GM19468 (cell line): Measurements from ENCODE around the gene FUT8.
"Not testable (repeated sequence)": the region's sequence is repeated elsewhere in the genome, so short reads cannot be mapped to it uniquely, and the experiment has no call there.

Experiments
- ATAC-seq: cut with Tn5 transposase; IDR thresholded peaks from one replicate; pipeline ENCODE4 v1.9.1; 2021; ENCODE audit warnings: mild to moderate bottlenecking, moderate library complexity, moderate number of reproducible peaks; ENCODE audit not compliant: unreplicated experiment; ENCODE audit errors: extremely low read depth

The FUT8 gene

DNA sequence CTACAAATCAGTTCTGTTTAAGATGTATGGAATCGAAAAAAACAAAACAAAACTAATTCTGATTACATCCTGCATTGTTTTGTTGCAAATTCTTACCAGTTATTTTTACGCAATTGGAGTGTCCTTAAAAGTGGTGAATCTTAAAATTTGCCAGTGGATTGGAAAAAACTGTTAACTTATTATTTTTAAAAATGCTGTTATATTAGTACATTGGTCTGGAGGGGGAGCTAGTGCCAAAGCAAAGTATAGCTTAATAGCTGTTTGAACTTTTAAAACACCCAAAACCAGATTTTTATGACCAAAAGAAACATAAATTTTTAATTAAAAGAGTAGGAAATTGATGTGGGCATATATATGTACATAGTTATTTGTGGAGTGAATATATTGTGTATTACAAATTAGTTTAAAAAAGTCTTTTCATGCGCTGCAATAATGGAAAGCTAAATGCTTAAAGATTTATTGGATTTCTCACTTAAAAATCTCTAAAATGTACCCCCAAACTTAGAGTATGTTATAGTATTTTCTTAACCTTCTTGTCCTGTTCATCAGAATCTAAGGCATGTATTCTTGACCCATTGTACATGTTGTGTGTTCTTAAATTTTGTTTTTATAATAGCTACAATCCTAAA is 2.5 kb downstream of the FUT8 start:
- ATAC-seq, result no peak

DNA sequence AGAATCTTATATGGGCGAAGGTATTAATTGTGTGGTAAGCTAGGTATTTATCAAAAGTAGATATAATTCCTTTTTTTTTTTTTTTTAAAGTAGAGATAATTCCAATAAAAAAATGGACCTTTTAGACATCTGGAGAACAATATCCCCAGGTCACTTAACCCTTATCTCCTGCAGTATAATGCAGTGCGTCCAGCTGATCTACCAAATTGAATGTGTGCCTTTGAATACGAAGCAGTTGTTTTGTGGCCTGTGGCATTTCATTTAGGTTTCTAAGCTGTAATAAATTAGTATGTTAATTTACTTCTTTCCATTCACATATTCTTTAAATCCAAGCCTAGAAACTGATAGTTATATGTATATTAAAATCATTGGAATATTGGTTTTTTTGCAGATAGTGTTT is 3.1 kb downstream of the FUT8 start:
- ATAC-seq, result no peak

DNA sequence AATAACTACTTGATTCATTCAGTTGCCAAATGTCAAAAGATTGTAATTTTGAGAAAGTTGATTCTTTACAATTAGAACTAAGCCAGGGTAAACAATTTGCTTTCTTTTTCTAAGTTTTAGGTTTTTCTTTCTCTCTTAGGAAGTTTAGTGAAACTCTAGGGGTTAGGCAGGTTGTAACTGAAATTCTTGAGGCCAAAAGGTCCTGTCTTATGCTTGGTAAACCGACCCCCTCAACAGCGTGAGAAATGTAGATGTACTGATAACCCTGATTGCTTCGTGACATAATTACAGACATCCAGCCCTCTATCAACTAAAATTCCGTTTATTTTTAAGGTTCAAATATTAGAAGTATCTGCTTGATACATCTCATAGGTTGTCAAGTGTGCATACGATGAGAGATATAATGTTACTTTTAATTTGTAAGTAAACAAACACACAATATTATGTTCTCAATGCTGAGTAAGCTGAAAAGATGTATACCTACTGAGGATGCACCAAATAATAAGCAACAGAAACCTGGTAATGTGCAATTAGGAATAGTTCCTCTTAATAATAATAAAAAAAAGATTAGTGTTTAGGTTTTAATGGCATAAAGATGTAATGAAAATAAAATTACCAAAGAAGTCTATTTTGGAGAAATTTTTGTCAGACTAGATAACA is 7.2 kb downstream of the FUT8 start:
- ATAC-seq, result no peak

DNA sequence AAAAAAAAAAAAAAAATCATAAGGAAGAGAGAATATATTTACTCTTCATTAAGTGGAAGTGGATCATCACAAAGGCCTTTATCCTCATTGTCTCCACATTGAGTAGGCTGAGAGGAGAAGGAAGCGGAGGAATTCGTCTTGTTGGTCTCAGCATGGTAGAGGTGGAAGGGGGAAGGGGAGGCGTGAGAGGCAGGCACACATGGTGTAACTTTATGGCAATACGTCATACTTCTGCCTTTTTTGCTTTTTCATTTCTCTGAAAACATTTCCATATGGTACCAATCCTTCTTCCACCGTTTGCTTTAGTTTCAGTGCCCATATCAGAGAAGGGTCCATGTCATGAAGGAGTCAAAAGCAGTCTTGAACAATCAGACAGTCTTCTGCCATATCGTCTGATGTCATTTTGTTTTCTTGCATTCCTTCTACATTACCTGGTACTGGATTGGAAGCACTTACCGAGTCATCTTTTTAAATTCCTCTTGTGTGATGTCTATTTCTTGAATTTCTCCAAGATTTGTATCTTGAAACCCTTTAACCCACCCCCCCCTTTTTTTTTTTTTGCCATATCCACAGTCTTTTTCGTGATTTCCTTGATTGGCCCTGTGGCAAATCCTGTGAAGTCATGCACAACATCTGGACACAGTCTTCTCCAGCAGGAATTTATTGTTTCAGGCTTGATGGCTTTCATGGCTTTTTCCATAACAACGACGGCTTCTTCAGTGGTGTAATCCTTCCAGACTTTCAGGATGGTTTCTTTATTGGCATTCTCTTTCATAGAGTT is 8.9 kb downstream of the FUT8 start:
- ATAC-seq, result no peak

DNA sequence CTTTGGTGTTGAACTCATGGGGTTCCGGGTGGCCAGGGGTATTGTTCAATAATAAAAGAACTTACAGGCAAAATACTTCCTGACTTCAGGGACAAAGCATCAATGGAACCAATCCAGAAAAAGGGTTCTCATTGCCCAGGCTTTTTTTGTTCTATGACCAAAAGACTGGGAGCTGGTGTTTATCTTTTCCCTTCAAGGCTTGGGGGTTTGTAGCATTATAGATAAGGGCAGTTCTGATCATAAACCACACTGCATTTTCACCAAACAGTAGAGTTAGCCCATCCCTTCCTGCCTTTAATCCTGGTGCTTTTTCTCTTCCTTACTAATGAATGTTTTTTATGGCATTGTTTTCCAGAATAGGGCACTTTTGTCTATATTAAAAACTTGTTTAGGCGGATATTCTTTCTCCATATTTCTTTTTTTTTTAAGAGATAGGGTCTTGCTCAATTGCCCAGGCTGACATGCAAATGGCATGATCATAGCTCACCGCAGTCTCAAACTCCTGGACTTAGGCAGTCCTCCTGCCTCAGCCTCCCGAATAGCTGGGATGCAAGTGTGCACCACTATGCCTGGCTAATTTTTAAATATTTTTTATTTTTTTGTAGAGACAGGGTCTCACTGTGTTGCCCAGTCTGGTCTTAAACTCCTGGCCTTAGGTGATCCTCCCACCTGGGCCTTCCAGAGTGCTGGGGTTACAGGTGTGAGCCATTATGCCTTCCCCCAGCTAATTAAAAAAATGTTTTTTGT is 9.7 kb downstream of the FUT8 start:
- no peak for ATAC-seq

DNA sequence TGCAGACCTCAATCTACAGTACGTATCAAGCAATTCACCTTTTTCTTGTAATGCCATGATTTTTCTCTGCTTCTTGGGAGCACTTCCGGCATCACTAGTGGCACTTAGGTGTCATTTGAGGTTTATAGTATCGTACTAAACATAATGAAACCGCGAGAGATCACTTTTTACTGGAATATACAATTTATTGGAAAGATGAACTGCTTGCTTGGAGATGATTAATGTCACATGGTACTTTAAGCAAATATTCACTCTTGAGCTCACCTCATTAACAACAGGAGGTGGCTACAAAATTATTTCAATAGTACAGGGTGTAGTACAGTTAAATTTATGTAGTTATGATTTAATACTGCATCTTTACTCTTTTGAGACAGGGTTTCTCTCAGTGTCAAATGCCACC is 11.5 kb downstream of the FUT8 start:
- ATAC-seq, result no peak

DNA sequence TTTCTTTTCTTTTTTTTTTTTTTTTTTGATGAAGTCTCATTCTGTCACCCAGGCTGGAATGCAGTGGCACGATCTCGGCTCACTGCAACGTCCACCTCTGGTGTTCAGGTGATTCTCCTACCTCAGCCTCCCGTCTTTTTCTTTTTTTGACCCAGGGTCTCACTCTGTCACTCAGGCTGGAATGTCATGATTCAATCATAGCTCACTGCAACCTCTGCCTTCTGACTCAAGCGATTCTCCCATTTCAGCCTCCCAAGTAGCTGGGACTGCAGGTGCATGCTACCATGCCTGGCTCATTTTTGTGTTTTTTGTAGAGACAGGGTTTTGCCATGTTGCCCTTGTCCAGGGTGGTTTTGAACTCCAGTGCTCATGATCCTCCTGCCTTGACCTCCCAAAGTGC is 12.0 kb downstream of the FUT8 start:
- no peak for ATAC-seq

DNA sequence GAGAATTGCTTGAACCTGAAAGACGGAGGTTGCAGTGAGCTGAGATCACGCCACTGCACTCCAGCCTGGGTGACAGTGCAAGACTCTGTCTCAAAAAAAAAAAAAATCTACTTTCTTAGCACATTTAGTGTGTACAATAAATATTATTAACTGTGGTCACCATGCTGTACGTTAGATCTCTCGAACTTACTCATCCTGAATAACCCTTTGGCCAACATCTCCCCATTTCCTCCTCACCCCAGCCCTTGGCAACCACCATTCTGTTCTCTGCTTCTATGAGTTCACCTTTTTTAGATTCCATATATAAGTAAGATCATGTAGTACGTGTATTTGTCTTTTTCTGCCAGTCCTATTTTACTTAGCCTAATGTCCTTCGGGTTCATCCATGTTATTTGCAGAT is 13.4 kb downstream of the FUT8 start:
- no peak for ATAC-seq

DNA sequence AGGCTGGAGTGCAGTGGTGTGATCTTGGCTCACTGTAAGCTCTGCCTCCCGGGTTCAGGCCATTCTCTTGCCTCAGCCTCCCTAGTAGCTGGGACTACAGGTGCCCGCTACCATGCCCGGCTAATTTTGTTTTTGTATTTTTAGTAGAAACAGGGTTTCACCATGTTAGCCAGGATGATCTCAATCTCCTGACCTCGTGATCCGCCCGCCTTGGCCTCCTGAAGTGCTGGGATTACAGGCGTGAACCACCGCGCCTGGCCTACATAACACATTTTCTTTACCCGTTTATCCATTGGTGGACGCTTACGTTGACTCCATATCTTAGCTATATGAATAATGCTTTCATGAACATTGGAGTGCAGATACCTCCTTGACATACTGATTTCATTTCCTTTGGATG is 14.4 kb downstream of the FUT8 start:
- ATAC-seq, result not testable (repeated sequence)

DNA sequence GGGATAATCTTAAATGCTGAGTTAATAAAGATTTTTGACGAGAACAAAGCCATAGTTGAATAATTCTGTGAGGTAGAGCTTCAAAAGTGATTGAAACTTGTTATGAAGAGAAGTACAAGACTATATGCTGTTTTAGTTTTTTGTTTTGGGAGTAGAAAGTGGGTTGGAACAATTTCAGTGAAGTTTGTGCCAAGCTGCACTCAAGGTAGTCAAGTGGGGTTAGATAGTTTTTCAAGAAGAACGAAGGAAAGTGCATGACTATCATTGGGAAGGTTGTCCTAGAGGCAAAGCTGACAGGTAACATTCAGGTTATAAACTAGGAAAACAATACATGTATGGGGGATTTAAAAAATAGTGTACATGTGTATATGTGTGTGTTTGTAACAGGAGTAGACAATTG is 16.2 kb downstream of the FUT8 start:
- no peak for ATAC-seq

DNA sequence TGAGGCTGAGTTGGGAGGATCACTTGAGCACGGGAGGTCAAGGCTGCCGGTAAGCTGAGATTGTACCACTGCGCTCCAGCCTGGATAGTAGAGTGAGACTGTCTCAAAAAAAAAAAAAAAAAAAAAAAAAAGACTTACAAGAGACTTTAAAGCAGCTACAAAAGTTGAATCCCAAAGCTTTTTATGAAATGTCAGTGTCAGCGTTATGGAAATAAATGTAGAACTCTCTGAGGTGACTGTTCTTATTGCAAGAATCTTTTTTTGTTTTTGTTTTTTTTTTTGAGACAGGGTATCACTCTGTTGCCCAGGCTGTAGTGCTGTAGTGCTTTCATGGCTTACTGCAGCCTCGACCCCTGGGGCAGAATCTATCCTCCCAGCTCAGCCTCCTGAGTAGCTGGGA is 17.2 kb downstream of the FUT8 start:
- no peak for ATAC-seq

DNA sequence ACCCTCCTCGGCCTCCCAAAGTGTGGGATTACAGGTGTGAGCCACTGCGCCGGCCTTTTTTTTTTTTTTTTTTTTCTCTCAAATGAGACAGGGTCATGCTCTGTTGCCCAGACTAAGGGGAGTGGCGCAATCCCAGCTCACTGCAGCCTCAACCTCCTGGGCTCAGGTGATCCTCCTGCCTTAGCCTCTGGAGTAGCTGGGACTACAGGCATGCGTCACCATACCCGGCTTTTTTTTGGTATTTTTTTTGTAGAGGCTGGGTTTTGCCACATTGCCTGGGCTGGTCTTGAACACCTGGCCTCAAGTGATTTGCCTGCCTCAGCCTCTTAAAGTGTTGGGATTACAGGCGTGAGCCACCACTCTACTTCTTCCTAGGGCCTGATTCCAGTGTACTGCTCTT is 18.7 kb downstream of the FUT8 start:
- ATAC-seq, result no peak

DNA sequence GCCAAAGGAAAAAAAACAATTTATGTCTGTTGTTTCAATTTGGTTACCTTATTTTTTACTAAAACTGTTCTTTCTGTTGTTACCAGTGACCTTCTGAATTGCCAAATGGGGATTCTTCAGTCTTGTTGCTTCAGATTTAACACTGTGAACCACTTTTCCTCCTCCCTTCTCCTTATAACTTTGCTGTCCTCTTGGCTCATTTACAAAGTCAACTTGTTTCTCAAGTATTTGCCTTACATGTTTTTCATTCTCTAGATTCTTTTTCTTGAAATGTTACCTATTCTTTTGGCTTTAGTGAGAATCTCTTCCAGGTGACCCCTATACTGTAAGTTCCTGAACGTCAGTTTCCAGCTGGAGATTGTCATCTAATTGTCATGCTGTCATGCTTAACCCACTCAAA is 19.4 kb downstream of the FUT8 start:
- no peak for ATAC-seq

DNA sequence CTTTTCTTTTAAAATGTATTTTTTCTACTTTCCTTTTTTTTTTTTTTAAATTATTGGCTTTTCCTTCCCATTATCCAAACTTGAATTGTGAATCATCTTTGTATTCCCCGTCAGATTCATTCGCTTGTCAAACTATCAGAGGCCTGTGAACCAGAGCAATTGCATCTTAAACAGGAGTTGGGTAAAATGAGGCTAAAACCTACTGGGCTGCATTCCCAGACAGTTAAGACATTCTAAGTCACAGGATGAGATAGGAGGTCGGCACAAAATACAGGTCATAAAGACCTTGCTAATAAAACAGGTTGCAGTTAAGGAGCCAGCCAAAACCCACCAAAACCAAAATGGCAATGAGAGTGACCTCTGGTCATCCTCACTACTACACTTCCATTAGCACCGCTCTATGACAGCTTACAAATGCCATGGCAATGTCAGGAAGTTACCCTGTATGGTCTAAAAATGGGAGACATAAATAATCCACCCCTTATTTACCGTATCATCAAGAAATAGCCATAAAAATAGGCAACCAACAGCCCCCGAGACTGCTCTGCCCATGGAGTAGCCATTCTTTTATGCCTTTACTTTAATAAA is 19.9 kb downstream of the FUT8 start:
- no peak for ATAC-seq

DNA sequence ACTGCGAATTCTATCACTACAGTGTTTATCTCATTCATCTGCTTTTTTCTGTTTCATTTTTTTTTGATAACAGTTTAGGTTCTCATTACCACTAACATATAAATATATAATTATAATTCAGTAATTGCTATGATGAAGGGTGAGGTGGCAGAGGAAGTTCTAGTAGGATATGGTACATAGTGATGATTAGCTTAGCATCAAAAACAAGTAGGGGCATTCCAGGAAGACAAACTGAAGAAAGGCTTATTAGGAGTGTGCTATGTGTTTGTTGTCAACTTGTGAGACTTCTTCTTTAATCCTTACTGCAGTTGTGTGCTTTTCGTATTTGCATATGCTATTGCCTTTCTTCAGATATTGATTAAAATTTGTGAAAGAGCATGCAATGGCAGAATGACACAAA is 20.6 kb downstream of the FUT8 start:
- ATAC-seq, result no peak

DNA sequence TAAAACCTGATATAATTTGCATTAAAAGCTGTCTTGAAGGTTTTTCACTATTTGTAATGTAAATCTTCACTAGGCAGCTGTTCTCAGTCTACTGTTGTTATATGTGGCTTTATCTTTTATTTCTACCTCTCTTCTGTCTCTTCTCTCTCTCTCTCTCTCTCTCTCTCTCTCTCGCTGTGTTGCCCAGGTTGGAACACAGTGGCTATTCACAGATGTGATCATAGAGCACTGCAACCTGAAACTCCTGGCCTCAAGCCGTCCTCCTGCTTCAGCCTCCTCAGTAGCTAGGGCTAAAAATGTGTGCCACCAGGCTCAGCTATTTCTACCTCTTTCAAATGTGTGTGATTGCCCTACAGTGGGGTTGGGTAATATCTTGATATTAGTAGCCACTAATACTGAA is 21.1 kb downstream of the FUT8 start:
- no peak for ATAC-seq

DNA sequence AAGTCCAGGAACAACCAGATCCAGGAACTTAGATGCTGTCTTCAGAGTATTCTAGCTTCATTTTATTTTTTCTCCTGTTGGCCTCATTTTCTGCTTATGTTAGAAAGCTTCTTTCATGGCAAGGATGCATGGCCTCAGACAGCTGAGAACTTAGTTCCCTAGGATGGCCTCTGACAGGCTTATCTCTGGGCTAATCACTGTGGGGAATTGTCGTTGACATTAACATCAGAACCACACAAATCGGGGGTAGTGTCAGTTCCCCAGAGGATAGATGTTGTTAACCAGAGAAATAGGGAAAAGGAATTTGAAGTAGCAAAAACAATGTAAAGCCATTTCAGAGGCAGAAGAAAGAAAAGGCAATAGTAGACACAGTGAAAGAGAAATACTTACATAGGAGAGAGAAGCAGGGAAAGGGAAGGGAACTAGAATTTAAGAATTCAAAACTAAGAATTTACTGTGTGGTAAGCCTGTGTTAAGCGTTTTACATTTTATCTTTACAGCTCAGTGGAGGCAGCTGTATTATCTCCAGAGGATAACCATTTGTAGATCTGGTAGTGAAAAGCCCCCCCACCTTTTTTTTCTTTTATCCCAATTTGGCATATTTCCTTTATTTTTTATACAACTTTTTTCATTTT is 21.8 kb downstream of the FUT8 start:
- ATAC-seq, result no peak

DNA sequence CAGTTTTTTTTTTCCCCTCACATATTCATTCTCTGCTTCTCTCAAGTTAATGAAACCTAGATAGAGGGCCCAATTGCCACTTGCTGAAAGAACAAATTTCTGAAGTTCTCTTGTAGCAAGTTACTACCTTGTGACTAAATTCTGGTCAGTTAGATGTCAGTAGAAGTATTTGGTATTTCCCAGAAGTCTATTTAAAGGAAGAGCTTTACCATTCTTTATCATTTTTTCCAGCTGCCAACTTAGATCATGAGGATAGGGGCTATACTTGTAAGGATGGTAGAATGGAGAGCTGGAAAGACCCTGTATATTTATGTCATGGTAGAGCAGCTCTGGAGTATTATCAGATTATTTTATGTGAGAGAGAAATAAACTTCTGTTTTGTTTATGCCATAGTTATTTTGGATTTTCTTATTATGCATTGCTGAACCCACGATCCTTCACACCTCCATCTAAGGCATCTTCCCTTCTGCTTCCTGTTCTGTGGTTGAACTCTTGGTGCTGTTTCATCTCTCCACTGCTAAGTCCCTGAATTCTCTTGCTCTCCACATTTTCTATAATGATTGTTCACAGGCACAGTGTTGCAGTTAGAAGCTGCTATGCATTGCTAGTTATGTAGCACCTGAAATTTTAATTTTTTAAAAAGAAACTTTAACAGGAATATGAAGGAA is 25.9 kb downstream of the FUT8 start:
- ATAC-seq, result no peak

DNA sequence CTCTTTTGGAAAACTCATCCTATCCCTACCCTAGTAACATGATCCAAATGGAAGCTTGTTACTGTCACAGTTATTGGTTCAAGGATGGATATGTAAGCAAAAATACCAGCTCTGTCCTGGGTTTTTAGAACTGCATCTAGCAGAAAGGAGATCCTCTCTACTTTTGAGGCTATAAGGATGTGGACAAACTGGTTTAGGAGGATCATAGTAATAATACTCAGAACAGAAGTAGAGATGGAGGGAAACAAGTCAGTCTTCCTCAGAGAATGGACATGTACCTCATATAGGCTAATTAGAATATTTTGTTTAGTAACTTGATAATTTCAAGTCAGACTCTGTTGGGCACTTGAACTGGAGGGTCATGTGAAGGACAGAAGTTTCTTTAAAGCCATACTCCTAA is 26.6 kb downstream of the FUT8 start:
- no peak for ATAC-seq

DNA sequence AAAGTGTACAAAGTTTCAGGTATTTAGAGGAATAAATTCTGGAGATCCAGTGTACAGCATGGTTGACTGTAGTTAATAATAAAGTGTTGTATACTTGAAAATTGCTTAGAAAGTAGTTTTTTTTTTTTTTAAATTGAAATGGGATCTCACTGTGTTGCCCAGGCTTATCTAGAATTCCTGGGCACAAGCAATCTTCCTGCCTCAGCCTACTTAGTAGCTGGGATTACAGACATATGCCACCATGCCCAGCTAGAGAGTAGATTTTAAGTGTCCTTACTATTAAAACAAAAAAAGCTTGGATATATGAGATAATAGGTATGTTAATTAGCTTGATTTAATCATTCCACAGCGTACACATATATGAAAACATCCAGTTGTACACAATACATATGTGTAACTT is 27.7 kb downstream of the FUT8 start:
- no peak for ATAC-seq
